Measurements from ENCODE around the gene BBS2. TPM values are rescaled to one million over a fixed set of nuclear protein-coding genes. Genes with fewer than 3 reads are reported as not detected.
"Not testable (repeated sequence)": the region's sequence is repeated elsewhere in the genome, so short reads cannot be mapped to it uniquely, and the experiment has no call there.

The BBS2 gene
- total RNA-seq, 1 donor from 2014 or later = 64.5 TPM

- no peaks in the 10 kb centered on the region for H3K4me1 ChIP-seq
- H3K4me3 ChIP-seq = no peak overlapping the region
- no peaks in the 10 kb centered on the region for H3F3A ChIP-seq (ENCODE audit: low read depth)
- no peaks in the 10 kb centered on the region for H3K27me3 ChIP-seq
- H3K36me3 ChIP-seq = no peaks in the 10 kb centered on the region
- H3K4me2 ChIP-seq = no peak overlapping the region
- Mint-ChIP-seq H3K4me1 (no peaks in the 10 kb centered on the region), H3K4me3 (no peak overlapping the region), H3K27ac (no peak overlapping the region), H3K9me3 (no peaks in the 10 kb centered on the region), H3K36me3 (peaks cover 19% of the 10 kb centered on the region), H3K27me3 (ENCODE audit: insufficient read depth, low read depth) (no peaks in the 10 kb centered on the region)
- H3K9ac ChIP-seq = no peak overlapping the region
- no peaks in the 10 kb centered on the region for H3K9me3 ChIP-seq (ENCODE audit: low read depth)
- no peak overlapping the region for H3K27ac ChIP-seq
- TF ChIP-seq EZH2phosphoT487 (IDR thresholded peaks at IDR 0.05) = no peak
- no peak for TF ChIP-seq EZH2 (IDR thresholded peaks at IDR 0.05)
- TF ChIP-seq CTCF (IDR thresholded peaks at IDR 0.05) = no peak
- H3K79me2 ChIP-seq (ENCODE audit: low read depth) = no peaks in the 10 kb centered on the region
- H2AFZ ChIP-seq (replicated peaks) = no peak overlapping the region
- no peak for DNase-seq (ENCODE audit: low spot score)
- H4K20me1 ChIP-seq (ENCODE audit: low read depth) = no peaks in the 10 kb centered on the region
These were observed 26.0 kb downstream of the BBS2 start for GRCh38 chr16:56493815-56494214.

- Histone ChIP-seq H3K4me3 (no peak overlapping the region), H3K9ac (no peak overlapping the region), H3K4me2 (no peak overlapping the region), H3K27me3 (no peaks in the 10 kb centered on the region), H3K27ac (no peak overlapping the region), H4K20me1 (ENCODE audit: low read depth) (no peaks in the 10 kb centered on the region), H3F3A (ENCODE audit: low read depth) (no peaks in the 10 kb centered on the region), H3K4me1 (no peaks in the 10 kb centered on the region), H3K36me3 (no peaks in the 10 kb centered on the region), H3K79me2 (ENCODE audit: low read depth) (no peaks in the 10 kb centered on the region), H3K9me3 (ENCODE audit: low read depth) (no peaks in the 10 kb centered on the region), H2AFZ (replicated peaks) (no peak overlapping the region)
- no peaks in the 10 kb centered on the region for H3K9me3 Mint-ChIP-seq
- no peak overlapping the region for H3K4me3 Mint-ChIP-seq
- TF ChIP-seq CTCF (IDR thresholded peaks at IDR 0.05) (no peak), EZH2 (IDR thresholded peaks at IDR 0.05) (no peak), EZH2phosphoT487 (IDR thresholded peaks at IDR 0.05) (no peak)
- no peak overlapping the region for H3K27ac Mint-ChIP-seq
- peaks cover 16% of the 10 kb centered on the region for H3K36me3 Mint-ChIP-seq
- DNase-seq (ENCODE audit: low spot score) = no peak
- H3K4me1 Mint-ChIP-seq = peaks cover 2% of the 10 kb centered on the region
- no peaks in the 10 kb centered on the region for H3K27me3 Mint-ChIP-seq (ENCODE audit: insufficient read depth, low read depth)
These were observed 26.7 kb downstream of the BBS2 start for GRCh38 chr16:56493126-56493525.

- no peak for TF ChIP-seq CTCF (IDR thresholded peaks at IDR 0.05)
- no peak for TF ChIP-seq EZH2 (IDR thresholded peaks at IDR 0.05)
- TF ChIP-seq EZH2phosphoT487 (IDR thresholded peaks at IDR 0.05) = no peak
- H3K9me3 Mint-ChIP-seq = no peaks in the 10 kb centered on the region
- Histone ChIP-seq H3K9ac (no peak overlapping the region), H3K4me2 (no peak overlapping the region), H3K4me1 (no peaks in the 10 kb centered on the region), H3K4me3 (no peak overlapping the region), H3K79me2 (ENCODE audit: low read depth) (no peaks in the 10 kb centered on the region), H3K36me3 (no peaks in the 10 kb centered on the region), H3F3A (ENCODE audit: low read depth) (no peaks in the 10 kb centered on the region), H3K27me3 (no peaks in the 10 kb centered on the region), H4K20me1 (ENCODE audit: low read depth) (no peaks in the 10 kb centered on the region), H2AFZ (replicated peaks) (no peak overlapping the region), H3K27ac (no peak overlapping the region), H3K9me3 (ENCODE audit: low read depth) (no peaks in the 10 kb centered on the region)
- no peak overlapping the region for H3K27ac Mint-ChIP-seq
- H3K36me3 Mint-ChIP-seq = peaks cover 13% of the 10 kb centered on the region
- H3K27me3 Mint-ChIP-seq (ENCODE audit: insufficient read depth, low read depth) = no peaks in the 10 kb centered on the region
- H3K4me3 Mint-ChIP-seq = no peak overlapping the region
- no peak for DNase-seq (ENCODE audit: low spot score)
- peaks cover 4% of the 10 kb centered on the region for H3K4me1 Mint-ChIP-seq
These were observed 28.1 kb downstream of the BBS2 start for GRCh38 chr16:56491657-56492261.

GRCh38 chr16:56488868-56489267 lies 31.0 kb downstream of the BBS2 start:
- not testable (repeated sequence) for H3K27ac Mint-ChIP-seq; H3K4me1 ChIP-seq; H3K4me2 ChIP-seq; DNase-seq (ENCODE audit: low spot score); H3K27me3 ChIP-seq; H3K4me3 ChIP-seq; H3K79me2 ChIP-seq (ENCODE audit: low read depth); H3K36me3 ChIP-seq; H3F3A ChIP-seq (ENCODE audit: low read depth); H2AFZ ChIP-seq (replicated peaks); H3K27me3 Mint-ChIP-seq (ENCODE audit: insufficient read depth, low read depth); H3K27ac ChIP-seq; H3K9me3 Mint-ChIP-seq; H3K9ac ChIP-seq; H3K9me3 ChIP-seq (ENCODE audit: low read depth); H4K20me1 ChIP-seq (ENCODE audit: low read depth); H3K4me3 Mint-ChIP-seq; H3K4me1 Mint-ChIP-seq
- peaks cover 25% of the 10 kb centered on the region for H3K36me3 Mint-ChIP-seq

Data from neural progenitor cell (in vitro differentiated cells).